HG03139 (cell line): ENCODE measurements around the gene ZNF22.

Experiments
- ATAC-seq: cut with Tn5 transposase; IDR thresholded peaks from one replicate; pipeline ENCODE4 v1.9.1; 2021; ENCODE audit not compliant: unreplicated experiment

Gene ZNF22

GRCh38 chr10:44988957-44989585, 11.7 kb upstream of the ZNF22 start:
- ATAC-seq = no peak

- ATAC-seq = no peak
These were observed 11.0 kb upstream of the ZNF22 start for GRCh38 chr10:44989597-44990301.

- no peak for ATAC-seq
These were observed 10.4 kb upstream of the ZNF22 start for GRCh38 chr10:44990302-44990655.

GRCh38 chr10:44990965-44991364, 9.8 kb upstream of the ZNF22 start:
- no peak for ATAC-seq

GRCh38 chr10:44991571-44991970, 9.2 kb upstream of the ZNF22 start:
- ATAC-seq = no peak

DNA sequence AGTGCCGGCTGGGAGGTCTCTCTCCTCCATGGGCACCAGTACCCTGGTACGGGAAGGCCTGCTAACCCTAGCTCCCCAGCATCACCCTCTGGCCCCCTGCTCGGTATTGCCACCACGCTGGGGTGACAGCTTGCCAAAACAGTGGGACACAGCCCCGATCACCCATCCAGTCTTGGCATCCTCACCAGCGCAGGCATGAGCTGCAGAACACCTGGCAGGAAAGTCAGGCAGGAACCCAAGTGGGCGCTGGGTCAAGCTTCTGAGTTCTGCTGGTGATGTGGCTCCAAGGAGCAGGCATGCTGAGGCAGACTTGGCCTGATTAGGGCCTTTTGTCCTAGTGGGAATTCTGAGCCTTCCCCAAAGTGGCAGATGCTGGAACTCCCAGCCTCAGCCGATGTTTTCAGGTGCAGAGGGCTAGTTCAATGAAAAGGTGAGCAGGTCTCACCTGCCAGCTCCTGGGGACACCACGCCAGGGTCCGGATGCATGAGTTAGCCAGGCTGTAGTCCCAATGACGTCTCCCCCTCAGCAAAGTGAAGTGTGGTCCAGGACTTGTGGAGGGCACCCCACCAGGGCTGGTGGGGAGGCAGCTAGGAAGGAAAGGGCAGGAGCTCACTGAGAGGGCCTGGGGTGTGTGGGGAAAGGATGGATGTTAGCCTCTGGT, 8.5 kb upstream of the ZNF22 start:
- no peak for ATAC-seq

- ATAC-seq = no peak
These were observed 7.9 kb upstream of the ZNF22 start for GRCh38 chr10:44992732-44993225.

DNA sequence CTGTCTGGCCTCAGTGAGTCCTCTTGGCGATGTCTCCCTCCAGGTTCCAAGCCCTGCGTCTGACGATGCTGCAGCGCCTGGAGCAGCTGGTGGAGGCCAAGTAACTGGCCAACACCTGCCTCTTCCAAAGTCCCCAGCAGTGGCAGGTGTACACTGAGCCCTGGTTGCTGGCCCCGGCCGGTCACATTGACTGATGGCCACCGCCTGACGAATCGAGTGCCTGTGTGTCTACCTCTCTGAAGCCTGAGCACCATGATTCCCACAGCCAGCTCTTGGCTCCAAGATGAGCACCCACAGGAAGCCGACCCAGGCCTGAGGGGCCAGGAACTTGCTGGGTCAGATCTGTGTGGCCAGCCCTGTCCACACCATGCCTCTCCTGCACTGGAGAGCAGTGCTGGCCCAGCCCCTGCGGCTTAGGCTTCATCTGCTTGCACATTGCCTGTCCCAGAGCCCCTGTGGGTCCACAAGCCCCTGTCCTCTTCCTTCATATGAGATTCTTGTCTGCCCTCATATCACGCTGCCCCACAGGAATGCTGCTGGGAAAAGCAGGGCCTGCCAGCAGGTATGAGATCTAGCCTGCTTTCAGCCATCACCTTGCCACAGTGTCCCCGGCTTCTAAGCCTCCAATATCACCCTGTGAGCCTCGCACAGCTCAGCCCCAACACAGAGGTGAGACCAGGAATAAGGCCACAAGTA, 7.3 kb upstream of the ZNF22 start:
- ATAC-seq = no peak

DNA sequence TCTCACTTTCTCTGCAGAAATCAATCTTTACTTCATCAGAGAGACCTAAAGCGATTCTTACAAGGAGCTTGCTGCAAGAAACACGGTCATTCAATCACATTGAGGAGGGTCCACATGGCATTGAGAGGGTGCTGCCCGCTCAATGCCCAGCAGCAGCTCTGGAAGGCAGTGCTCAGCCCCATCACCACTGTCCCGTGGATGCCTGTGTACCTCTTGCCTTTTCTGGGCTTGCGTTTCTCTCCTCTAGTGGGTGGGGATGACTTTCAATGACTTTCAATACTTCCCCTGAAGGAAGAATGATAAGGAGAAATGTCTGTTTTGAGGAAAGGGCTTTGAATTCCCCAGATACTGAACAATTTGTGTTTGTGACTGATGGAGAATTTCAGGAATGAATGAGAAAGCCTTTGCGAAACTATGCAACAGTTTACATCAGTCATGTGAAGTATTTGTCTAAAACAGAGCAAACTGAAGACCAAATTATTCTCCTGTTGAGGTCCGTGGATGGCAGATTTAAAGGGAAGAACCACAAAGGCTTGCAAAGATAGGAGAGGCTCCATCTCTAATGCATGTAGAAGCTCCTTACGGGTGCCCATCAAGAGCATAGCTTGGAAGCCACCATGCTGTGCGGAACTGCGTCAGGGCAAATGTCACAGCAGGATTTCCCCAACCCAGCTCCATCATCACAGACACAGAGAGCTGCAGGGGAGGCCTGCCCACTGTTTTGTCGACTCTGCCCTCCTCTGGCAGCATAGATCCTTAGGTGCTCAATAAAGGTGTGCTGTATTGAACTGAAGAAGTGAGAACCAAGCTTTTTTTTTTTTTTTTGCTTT, 6.6 kb upstream of the ZNF22 start:
- no peak for ATAC-seq

- ATAC-seq = no peak
These were observed 5.8 kb upstream of the ZNF22 start for GRCh38 chr10:44994752-44995530.

GRCh38 chr10:44995581-44995913, 5.2 kb upstream of the ZNF22 start:
- ATAC-seq = no peak

- ATAC-seq = no peak
These were observed 4.6 kb upstream of the ZNF22 start for GRCh38 chr10:44995914-44996669.

- ATAC-seq = no peak
These were observed 3.5 kb upstream of the ZNF22 start for GRCh38 chr10:44997105-44997748.

DNA sequence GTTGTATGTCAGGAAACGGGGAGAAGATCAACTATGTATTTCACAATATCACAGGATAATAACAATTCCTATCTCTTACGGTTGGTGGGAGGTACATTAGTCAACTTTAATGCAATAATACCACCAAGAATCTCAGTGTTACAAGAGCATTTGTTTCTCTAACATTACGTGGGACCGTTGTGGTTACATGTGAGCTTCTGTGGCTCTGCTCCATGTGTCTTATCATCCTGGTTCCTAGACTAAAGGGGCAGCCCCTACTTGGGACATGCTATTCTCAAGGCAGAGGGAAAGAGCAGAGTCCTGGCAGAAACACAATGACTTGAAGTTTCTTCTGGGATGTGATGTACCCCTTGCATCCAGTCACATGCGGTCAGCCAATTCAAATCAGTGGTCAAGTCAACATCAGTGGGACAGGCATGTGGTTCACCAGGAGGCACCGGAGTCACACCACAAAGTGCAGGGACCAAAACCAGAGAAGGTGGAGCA, 2.5 kb upstream of the ZNF22 start:
- no peak for ATAC-seq

- peak; percentile 2 for ATAC-seq
These were observed 478 bp upstream of the ZNF22 start for GRCh38 chr10:45000138-45000751.

DNA sequence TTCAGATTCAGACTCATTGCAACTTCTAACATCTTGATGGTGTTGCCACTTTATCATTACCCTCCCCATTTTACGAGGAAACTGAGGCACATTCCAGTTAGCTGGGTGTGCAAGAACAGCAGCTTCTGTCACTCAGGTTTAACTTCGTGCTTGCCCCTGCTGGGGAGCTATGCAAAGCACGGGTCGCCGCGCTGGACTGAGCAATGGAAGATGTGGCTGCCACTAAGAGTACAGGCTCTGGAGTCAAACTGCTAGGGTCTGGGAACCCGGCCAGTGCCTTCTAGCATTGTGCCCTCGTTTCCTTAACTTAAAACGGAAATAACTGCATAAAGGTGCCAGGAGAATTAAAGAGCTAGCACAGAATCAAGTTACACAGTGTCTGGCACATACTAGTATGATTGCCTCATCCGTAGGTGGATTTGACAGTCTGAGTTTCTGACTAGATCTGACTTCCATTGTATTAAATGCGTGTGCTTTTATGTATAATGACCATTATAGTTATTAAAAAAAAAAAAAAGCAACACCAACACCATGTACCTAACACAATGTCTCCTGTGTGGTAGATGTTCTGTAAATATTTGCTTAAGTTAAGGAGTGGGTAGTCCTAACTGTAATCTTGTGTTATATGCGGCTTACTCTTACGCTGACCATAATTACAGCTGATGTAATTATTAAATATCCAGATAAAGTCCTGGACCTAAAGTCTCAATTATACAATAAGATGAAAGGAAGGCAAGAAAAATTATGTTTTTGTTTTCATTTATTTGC, 842 bp downstream of the ZNF22 start:
- peak; percentile 73 for ATAC-seq

DNA sequence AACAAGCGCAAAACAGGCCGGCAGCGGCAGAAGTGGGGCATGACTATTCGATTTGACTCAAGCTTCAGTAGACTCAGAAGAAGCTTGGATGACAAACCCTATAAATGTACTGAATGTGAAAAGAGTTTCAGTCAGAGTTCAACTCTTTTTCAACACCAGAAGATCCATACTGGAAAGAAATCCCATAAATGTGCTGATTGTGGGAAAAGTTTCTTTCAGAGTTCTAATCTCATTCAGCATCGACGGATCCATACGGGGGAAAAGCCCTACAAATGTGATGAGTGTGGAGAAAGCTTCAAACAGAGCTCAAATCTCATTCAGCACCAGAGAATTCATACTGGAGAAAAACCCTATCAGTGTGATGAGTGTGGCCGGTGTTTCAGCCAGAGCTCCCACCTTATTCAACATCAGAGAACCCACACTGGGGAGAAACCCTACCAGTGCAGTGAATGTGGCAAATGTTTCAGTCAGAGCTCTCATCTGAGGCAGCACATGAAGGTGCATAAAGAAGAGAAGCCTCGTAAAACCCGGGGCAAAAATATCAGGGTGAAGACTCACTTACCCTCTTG, 2.8 kb downstream of the ZNF22 start:
- no peak for ATAC-seq
